NCI-H446 (cell line): ENCODE results near the gene TMOD2.
A peak's percentile ranks its signal among the peaks of the same experiment; 100 is the strongest.

Experiments
- DNase-seq, 2 experiments: peaks; one replicate each; lab custom pipeline; 2025; lab: John Stamatoyannopoulos, UW

Gene TMOD2

DNA sequence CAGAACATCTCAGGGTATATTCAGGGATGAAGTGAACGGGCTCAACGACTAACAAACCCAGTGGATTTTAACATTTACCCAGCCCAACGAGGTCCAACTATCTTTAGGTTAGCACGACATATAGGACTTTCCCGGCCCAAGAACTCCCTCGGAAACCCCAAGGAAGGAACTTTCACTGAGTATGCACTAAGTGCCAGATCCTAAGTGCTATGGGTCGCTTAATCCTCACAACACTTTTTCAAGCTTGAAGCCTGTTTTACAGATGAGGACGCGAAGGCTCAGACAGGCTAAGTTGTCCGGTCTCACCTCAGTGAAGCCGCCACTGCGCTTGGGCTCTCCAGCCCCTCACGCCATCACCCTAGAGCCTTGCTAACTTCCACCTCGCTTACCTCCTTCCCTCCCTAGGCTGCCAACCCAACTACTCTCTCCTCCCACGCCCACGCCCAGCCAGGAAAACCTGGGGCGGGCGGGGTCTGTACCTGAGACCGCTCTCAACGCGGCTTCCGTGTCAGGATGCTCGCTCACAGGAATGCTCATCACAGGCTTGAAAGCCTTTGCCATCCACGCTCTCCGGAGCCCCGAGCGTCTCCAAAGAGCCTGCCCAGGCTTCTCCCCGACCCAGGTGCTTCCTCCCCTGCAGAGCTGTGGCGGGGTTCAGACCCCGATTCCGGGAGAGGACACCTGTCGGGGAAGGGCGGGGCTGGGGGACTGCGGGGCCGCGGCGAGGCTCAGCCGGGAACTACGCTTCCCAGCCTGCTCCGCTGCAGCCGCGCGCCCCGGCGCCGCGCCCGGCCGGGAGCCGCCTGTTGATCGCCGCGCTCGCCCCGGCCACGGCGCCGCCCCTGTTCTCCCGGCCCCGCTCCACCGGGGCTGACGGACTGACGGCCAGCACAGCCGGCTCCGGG lies at the start of gene TMOD2:
Gene TMOD2 (plus strand): TSS at position 806 of the 905 bp plus-strand sequence. CDS start 14,845 bp downstream, outside the sequence.
- peak in 1 of 2 experiments; percentile 27 for DNase-seq

DNA sequence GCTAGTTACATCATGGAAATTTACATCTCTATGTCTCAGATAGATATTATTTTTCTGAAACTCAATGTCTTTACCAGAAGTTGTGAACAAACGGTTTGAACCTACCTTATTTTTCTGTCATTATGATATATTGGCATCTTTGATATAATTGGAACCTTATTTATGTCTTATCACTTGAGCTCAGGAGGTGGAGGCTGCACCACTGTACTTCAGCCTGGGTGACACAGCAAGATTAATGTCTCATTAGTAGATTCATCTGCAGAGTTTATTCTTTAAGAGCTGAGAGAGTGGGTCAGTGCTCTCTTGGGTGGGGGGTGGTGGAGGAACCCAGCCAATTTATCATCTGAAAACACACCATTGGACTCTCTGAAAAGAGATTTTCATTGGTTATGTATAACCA lies 48.7 kb upstream of the TMOD2 start:
- no peak for DNase-seq

DNA sequence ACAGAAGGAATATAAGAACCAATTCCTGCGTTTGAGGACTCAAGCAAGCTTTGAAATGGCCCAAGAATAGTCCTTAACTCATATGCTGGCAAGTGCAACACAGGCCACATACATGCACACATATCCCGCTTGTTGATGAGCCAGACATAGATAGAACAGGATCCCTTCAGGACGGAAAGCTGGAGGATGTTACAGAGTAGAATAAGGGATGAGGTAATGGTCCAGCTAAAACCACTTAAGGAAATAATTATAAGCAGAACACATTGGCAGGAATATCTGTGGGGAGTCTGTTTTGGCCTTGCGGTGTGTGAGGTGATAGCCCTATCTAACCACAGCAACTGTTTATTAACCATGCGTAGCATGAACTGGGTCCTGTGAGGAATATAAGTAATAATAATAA lies 45.1 kb upstream of the TMOD2 start:
- no peak for DNase-seq

- DNase-seq = no peak
These were observed 44.3 kb upstream of the TMOD2 start for GRCh38 chr15:51706926-51707608.

DNA sequence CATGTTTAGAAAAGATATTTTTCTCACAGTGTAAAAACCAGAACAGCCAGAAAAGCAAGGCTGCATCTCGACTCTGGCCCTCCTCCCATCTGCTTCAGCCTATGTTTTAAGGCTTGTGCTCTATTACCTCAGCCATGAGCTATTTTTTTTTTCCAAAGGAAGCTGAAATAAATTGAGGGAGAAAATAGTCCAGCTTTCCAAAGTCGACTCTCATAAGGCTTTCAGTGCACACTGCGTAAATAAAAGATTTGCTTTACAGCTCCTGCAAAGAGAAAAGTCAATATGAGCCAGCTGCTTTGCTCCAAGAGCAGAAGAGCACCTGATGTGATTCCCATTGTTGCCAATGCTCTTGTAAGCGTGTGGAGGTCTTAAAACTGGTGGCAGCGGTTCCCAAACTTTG lies 43.4 kb upstream of the TMOD2 start:
- DNase-seq = peak in 1 of 2 experiments; percentile 37

- no peak for DNase-seq
These were observed 42.4 kb upstream of the TMOD2 start for GRCh38 chr15:51709031-51709430.

- DNase-seq = no peak
These were observed 37.2 kb upstream of the TMOD2 start for GRCh38 chr15:51714162-51714561.

DNA sequence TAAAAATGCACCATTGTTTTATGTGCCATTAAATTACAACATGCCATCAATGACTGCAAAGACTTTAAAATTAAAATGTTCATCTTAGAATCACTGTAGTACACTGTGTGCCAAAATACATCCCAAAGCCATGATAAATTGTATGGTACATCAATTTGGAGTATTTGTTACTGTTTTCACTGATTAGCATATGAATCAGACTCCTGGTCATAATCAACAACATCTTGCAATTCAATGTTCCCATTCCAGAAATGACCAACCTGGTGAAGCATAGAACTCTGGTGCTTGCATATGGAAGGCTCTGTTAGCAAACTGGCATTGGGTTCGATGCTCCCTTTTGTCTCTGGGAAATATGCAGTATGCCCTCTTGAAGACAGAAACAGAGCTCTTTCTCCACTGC lies 36.5 kb upstream of the TMOD2 start:
- no peak for DNase-seq

DNA sequence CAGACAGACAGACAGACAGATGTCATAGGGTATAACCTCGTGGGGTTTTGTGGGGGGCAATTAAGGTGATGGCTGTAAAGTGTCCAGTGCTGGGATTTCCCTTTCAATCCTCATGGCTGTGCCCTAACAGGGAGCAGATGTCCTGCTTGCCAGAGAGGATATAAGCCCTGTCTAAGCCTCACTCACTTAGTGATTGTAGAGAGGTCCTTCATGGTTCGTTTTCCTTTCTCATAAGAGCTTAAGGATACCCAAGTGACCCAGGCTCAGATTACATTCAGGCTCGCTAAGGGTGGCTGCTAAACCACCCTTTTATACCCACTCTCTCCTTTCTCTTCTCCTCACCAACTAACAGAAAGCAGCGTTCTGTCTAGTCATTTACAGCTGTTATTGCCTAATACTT lies 33.2 kb upstream of the TMOD2 start:
- no peak for DNase-seq

DNA sequence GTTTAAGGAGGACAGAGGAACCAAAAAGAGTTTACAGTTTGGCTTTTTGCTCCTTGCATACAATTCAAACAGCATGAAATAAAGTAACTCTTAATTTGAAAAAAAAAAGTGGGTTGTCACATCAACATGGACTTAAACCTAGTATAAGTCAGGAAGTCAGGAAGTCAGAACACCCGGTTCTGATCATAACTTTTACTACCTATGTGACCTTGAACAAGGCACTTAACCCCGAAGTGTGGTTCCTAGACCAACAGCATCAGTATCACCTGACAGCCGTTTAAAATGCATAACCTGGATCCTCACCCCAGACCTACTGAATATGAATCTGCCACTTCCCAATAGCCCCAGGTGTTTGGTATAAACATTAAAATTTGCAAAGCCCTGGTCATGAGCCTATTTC lies 32.7 kb upstream of the TMOD2 start:
- DNase-seq = no peak

- DNase-seq = no peak
These were observed 31.0 kb upstream of the TMOD2 start for GRCh38 chr15:51720201-51720995.

GRCh38 chr15:51721199-51721960 lies 30.0 kb upstream of the TMOD2 start:
- DNase-seq = no peak

DNA sequence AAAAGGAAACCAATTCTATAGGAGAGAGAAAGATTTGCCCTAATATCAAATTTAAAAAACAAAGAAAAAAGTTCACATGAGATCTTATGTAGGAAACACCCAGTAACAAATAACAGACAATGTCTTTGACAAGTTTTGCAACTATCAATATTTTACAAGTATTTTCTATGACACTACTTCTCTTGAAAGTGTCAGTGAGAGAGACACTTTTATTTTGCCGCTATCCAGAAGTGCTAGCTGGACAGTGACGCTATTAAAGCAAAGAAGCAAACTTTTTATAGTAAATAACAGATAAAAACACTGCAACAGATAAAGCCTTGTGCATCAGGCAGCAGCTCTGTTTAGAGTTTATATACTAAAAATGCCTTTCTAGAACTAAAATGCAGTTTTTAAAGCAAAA lies 27.2 kb upstream of the TMOD2 start:
- no peak for DNase-seq

DNA sequence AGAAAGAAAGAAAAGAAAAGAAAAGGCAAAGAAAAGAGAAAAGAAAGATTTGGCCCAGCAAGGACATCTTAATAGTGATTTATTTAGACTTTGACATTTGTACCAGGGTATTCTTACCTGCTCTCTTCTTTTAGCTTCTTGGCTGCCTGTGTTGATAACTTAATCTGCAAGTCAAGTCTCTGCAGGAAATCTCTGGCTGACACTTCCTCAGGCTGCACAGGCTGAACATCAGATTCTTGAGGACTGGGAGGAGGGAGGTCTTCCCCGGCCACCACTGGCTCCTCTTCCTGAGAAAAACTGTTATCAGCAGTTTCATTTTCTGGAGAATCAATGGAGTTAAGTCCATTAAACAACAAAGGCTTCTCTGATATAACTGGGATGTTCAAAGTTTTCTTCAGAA lies 26.7 kb upstream of the TMOD2 start:
- no peak for DNase-seq

DNA sequence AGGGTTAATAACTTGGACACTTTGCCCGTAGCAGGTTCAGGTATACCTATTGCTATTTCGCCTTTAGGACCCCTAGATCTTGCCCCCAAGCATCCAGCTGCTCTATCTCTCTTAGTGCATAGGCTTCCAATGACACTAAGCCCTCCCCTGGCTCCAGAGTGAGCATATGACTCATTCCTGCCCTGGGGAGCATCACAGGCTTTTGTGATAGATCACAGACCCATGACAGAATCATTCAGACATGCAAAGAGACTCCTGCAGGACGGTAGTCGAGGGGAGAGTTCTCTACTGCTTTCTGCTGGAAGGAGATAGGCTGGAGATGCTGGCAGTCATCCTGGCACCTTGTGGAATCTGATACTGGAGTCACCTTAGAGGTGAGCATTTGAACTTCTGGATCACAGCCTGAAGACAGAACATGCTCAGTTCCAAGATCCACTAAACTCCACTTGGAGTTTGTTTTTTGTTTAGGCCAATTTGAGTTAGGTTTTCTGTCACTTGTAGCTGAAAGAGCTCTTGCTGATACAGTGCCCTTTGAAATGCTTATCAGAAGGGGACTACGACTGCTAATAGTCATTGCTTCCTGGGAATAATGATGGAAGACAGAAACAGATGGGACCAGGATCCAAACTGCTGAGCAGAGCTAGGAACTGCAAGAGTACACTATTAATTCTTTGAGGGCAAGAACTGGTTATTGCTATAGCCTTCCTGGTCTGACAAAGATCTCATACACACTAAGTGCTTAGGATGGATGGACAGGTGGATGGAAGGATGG lies 24.9 kb upstream of the TMOD2 start:
- peak; percentile 6 to 75 for DNase-seq

DNA sequence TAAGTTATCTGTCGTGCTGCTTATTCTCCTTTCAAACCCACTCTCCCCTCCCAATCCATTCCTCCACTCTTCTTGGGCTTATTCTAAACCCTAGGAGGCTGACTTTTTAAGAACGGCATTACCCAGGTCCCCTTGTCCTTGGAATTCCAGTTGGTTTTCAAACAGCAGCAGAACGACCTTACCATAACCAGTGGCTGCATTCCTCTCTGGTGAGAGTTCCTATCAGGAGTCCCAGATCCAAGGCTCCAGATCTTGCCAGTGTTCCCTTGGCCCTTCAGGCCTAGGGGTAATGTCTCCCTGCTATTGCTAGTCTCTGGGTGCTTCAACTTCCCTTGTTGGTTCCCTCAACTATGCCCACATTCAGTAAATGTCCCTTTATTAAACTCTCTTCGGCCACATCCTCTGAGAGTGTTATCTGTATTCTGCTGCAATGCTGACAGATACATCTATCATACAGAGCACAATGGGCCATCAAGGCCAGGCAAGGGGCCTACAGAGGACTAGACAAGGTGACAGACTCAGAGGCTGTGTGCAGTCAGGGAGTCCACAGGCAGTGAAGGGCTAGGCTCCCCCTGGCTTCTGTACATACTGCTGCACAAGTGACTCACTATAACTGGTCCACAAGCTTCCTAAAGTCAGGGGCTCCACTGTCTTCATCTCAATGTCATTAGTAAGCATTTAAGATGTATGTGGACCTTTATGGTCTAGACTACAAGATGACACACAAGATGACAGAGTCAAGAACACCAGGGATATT lies 24.1 kb upstream of the TMOD2 start:
- no peak for DNase-seq

GRCh38 chr15:51731549-51732267 lies 19.7 kb upstream of the TMOD2 start:
- DNase-seq = no peak

DNA sequence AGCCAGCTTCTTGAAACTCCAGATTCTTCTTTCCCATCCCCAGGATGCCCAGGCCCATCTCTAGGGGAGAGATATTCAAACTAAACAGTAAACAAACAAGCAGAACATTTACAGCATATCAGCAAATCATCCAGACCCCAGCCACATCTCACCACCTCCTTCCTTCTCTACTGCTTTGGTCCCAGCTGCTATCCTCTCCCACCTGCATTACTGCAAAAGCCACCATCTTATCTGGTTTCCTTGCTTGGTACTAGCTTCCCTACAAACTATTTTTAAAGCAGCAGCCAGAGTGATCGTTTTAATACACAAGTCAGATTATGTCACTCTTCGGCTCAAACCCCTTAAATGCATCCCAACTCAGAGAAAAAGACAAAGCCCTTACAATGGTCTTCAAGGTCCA lies 18.8 kb upstream of the TMOD2 start:
- DNase-seq = no peak

DNA sequence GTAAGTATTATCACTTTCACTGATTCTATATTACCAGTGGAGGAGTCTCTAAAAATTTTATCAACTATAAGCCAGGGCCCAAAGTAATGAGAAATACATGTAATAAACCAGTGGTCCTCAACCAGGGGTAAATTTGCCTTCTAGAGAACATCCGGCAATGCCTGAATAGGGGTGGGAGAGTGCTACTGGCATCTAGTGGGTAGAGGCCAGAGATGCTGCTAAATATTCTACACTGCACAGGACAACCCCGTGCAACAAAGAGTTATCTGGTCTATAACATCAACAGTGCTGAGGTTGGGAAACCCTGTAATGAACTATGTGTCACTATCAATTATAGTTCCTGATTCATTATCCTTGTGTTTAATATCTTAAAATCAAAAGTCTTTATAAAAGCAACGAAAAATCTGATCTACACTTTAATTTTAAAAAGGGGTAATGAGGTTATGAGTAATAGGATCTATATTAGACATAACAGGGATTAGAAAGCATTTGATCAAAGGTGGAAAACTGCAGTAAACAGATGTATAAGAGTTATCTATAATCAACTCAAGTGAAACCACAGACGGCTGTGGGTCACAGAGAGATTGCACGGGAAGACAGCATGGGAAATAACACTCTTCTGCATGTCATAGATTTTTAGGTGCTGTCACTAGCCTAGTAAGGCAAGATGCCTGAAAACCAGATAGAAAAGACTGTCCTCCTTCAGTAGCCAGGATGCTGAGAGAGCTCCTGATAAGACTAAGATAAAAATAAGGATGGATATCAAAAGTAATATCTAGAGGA lies 16.0 kb upstream of the TMOD2 start:
- DNase-seq = peak in 1 of 2 experiments; percentile 7
